GM12801 (cell line): ENCODE results near the gene RXRG.
A peak's percentile ranks its signal among the peaks of the same experiment; 100 is the strongest.

Experiments used
- CTCF ChIP-seq: IDR thresholded peaks from one replicate; pipeline ENCODE4 v1.5.1; 2011; ENCODE audit warnings: control low read depth; ENCODE audit not compliant: insufficient read length; ENCODE audit errors: extremely low read depth

Gene RXRG

GRCh38 chr1:165395478-165395877 lies 49.4 kb downstream of the RXRG start:
- no peak for TF ChIP-seq CTCF

- TF ChIP-seq CTCF, result peak; percentile 80
These were observed 52.0 kb downstream of the RXRG start for GRCh38 chr1:165392634-165393571.

GRCh38 chr1:165389609-165390008 lies 55.3 kb downstream of the RXRG start:
- no peak for TF ChIP-seq CTCF

DNA sequence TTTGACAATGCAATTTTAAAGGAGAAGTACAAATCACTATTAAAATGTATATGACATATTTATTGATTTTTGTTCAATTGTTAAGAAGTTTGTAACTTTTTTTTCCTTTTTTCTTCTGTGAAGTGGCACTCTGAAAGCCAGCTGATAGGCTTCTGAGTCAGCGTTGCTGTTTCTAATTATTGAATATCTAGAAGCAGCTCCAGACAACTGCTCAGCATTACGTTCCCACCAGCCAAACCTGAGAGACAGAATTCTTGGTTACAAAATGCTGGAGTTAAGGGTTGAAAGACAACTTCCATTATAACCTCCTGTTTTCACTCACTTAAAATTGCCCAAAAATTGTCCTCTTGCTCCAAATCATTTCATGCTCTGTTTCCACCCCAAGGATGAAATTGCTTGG lies 57.0 kb downstream of the RXRG start:
- no peak for TF ChIP-seq CTCF

DNA sequence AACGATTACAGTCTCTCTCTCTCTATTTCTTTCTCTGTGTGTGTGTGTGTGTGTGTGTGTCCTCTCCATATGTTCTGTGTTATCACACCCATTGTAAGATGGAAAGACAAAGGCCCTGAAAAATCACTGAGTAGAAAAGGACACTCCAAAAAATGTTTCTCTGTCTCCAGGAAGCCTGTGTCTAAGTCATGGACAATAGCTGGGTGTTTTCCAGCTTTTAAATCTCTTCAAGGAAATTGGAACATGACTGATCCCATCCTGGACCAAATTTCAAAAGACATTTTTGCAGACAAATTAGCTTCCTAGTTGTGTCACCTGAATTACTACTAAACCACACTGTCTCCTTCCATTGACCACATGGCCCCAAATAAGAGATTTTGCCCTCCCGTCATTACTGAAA lies 57.4 kb downstream of the RXRG start:
- no peak for TF ChIP-seq CTCF

- no peak for TF ChIP-seq CTCF
These were observed 61.1 kb downstream of the RXRG start for GRCh38 chr1:165383599-165384405.

GRCh38 chr1:165383067-165383466 lies 61.9 kb downstream of the RXRG start:
- TF ChIP-seq CTCF, result no peak
